Activated naive CD8-positive, alpha-beta T cell treated with anti-CD3 and anti-CD28 coated beads, Interleukin-2, amount 50 U/mL, for 16 hours (primary cell): ENCODE results near the gene CREBRF.
"Not testable (repeated sequence)": the region's sequence is repeated elsewhere in the genome, so short reads cannot be mapped to it uniquely, and the experiment has no call there.

ENCODE experiments used
- DNase-seq: peaks from one replicate; pipeline ENCODE4 v3.0.0-alpha.2; 2020; ENCODE audit warnings: low read depth, low spot score

The CREBRF gene

GRCh38 chr5:173035904-173036707, 20.0 kb upstream of the CREBRF start:
- no peak for DNase-seq

- DNase-seq, result no peak
Observed at GRCh38 chr5:173039188-173039587, 17.0 kb upstream of the CREBRF start.

- DNase-seq, result no peak
Observed at GRCh38 chr5:173039964-173040363, 16.2 kb upstream of the CREBRF start.

- no peak for DNase-seq
Observed at GRCh38 chr5:173041881-173042762, 14.0 kb upstream of the CREBRF start.

- no peak for DNase-seq
Observed at GRCh38 chr5:173042763-173043107, 13.4 kb upstream of the CREBRF start.

- no peak for DNase-seq
Observed at GRCh38 chr5:173045474-173045873, 10.7 kb upstream of the CREBRF start.

GRCh38 chr5:173047096-173047837, 8.9 kb upstream of the CREBRF start:
- DNase-seq, result not testable (repeated sequence)

- DNase-seq, result no peak
Observed at GRCh38 chr5:173047838-173048105, 8.4 kb upstream of the CREBRF start.

GRCh38 chr5:173050791-173051190, 5.4 kb upstream of the CREBRF start:
- no peak for DNase-seq

- DNase-seq, result no peak
Observed at GRCh38 chr5:173051746-173052145, 4.4 kb upstream of the CREBRF start.

GRCh38 chr5:173053041-173053440, 3.1 kb upstream of the CREBRF start:
- DNase-seq, result no peak

GRCh38 chr5:173055042-173055721, 970 bp upstream of the CREBRF start:
- DNase-seq, result no peak

GRCh38 chr5:173055722-173055982, 500 bp upstream of the CREBRF start:
- no peak for DNase-seq

GRCh38 chr5:173056783-173057061, 570 bp downstream of the CREBRF start:
- no peak for DNase-seq

GRCh38 chr5:173057062-173057924, 1.1 kb downstream of the CREBRF start:
- peak; percentile 99 for DNase-seq

GRCh38 chr5:173062141-173062540, 6.0 kb downstream of the CREBRF start:
- no peak for DNase-seq

- no peak for DNase-seq
Observed at GRCh38 chr5:173065155-173065554, 9.0 kb downstream of the CREBRF start.

GRCh38 chr5:173069671-173070070, 13.5 kb downstream of the CREBRF start:
- no peak for DNase-seq

GRCh38 chr5:173075137-173075843, 19.1 kb downstream of the CREBRF start:
- no peak for DNase-seq

- no peak for DNase-seq
Observed at GRCh38 chr5:173075970-173076369, 19.8 kb downstream of the CREBRF start.

GRCh38 chr5:173076471-173076870, 20.3 kb downstream of the CREBRF start:
- DNase-seq, result not testable (repeated sequence)
